MM.1S (cell line): ENCODE data around the gene CCDC93.

ENCODE experiments used
- CTCF ChIP-seq: fragments of 300-600 bp; sonication (generic); IDR thresholded peaks from 2 replicates; pipeline ENCODE4 v1.5.1; 2016; ENCODE audit warnings: antibody characterized with exemption, low read length, mixed read lengths
- EZH2 ChIP-seq: fragments of 300-600 bp; sonication (generic); optimal IDR thresholded peaks from 2 replicates; pipeline ENCODE3; 2017; ENCODE audit warnings: low read depth, mild to moderate bottlenecking, antibody characterized with exemption, low read length, mixed read lengths

GRCh38 chr2:118058951-118059350, 45.1 kb upstream of the CCDC93 start:
- TF ChIP-seq CTCF: no peak
- no peak for TF ChIP-seq EZH2
